Brain microvascular endothelial cell (primary cell): Measurements from ENCODE around the gene AZU1.
A peak's percentile ranks its signal among the peaks of the same experiment; 100 is the strongest.
"Not testable (repeated sequence)": the region's sequence is repeated elsewhere in the genome, so short reads cannot be mapped to it uniquely, and the experiment has no call there.

Experiments
- DNase-seq: peaks from one replicate; pipeline ENCODE4 v3.0.0-alpha.2; 2020
- H3K27ac ChIP-seq: fragments of 250-450 bp; sonication (Bioruptor Pico); 2 replicates; pipeline ENCODE4 v1.5.1; 2020; ENCODE audit warnings: mild to moderate bottlenecking, moderate library complexity
- H3K27me3 ChIP-seq: fragments of 250-450 bp; sonication (Bioruptor Pico); replicated peaks from 2 replicates; pipeline ENCODE4 v1.5.1; 2020; ENCODE audit warnings: mild to moderate bottlenecking
- H3K36me3 ChIP-seq: fragments of 250-450 bp; sonication (Bioruptor Pico); replicated peaks from 2 replicates; pipeline ENCODE4 v1.5.1; 2020; ENCODE audit warnings: mild to moderate bottlenecking
- H3K4me3 ChIP-seq: 2 replicates; pipeline ENCODE4 v1.5.1; 2011; ENCODE audit warnings: low read depth, mild to moderate bottlenecking, control low read depth, low read length, moderate library complexity
- CTCF ChIP-seq: IDR thresholded peaks from 2 replicates; pipeline ENCODE4 v1.5.1; 2011; ENCODE audit warnings: low read depth, mild to moderate bottlenecking, moderate library complexity, low read length, control low read depth, inconsistent platforms; ENCODE audit errors: missing control alignments
- in situ Hi-C: cut with HindIII; loops from 2 replicates; pipeline ENCODE4 v1.10.0; 2017; ENCODE audit warnings: low sequenced_read_pairs, low pct_ligation_motif_present

Gene AZU1

DNA sequence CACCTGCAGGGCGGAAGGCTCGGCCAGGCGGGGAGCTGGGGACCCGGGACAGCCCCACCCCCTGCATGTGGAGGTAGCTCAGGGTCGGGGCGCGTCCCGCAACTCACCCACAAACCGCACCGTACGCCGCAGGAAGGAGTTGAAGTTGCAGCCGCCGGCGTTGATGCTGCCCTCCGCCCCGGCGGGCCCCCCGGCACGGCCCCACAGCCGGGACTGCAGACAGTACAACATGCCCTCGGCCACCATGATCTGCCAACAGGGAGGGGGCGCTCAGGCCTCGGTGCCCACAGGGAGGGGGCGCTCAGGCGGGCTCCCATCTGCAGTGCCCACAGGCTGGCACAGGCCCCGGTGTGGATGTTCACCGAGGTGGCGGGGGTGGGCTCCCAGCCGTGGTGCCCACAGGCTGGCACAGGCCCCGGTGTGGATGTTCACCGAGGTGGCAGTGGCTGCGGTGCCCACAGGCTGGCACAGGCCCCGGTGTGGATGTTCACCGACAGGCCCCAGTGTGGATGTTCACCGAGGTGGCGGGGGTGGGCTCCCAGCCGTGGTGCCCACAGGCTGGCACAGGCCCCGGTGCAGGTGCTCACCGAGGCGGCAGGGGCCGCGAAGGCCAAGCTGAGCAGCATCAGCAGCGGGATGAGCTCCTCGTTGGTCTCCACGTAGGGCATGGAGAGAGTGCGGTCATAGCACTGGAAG is 12.4 kb upstream of the AZU1 start:
- in situ Hi-C loops: no loop called here
- TF ChIP-seq CTCF: no peak
- DNase-seq: no peak
- Histone ChIP-seq H3K4me3 (no peak overlapping the region), H3K36me3 (peaks cover 41% of the 10 kb centered on the region), H3K27me3 (no peaks in the 10 kb centered on the region), H3K27ac (no peak overlapping the region)

- DNase-seq: no peak
- H3K4me3 ChIP-seq: no peak overlapping the region
- no peak for TF ChIP-seq CTCF
- H3K27ac ChIP-seq: no peak overlapping the region
- H3K36me3 ChIP-seq: peaks cover 34% of the 10 kb centered on the region
- H3K27me3 ChIP-seq: no peaks in the 10 kb centered on the region
- in situ Hi-C loops: no loop called here
Observed at GRCh38 chr19:815775-816499, 11.7 kb upstream of the AZU1 start.

DNA sequence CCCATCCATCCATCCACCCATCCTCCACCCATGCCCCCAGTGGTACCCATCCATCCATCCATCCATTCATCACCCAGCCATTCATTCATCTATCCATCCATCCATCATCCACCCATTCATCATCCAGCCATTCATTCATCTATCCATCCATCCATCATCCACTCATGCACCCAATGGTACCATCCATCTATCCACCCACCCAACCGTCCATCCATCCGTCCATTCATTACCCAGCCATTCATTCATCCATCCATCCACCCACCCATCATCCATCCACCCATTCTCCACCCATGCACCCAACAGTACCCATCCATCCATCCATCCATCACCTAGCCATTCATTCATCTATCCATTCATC is 11.2 kb upstream of the AZU1 start:
- Histone ChIP-seq H3K4me3 (no peak overlapping the region), H3K27me3 (no peaks in the 10 kb centered on the region), H3K27ac (no peak overlapping the region), H3K36me3 (peaks cover 28% of the 10 kb centered on the region)
- DNase-seq: no peak
- in situ Hi-C loops: no loop called here
- no peak for TF ChIP-seq CTCF

- in situ Hi-C loops, H3K4me3 ChIP-seq, H3K27ac ChIP-seq, DNase-seq, H3K36me3 ChIP-seq, H3K27me3 ChIP-seq: not testable (repeated sequence)
Observed at GRCh38 chr19:820212-820611, 7.4 kb upstream of the AZU1 start.

- Histone ChIP-seq H3K4me3 (peak overlapping the region; percentile 17), H3K36me3 (no peaks in the 10 kb centered on the region), H3K27ac (no peak overlapping the region), H3K27me3 (peaks cover 2% of the 10 kb centered on the region)
- no peak for TF ChIP-seq CTCF
- no peak for DNase-seq
- in situ Hi-C loops: no loop called here
Observed at GRCh38 chr19:821231-821824, 6.3 kb upstream of the AZU1 start.

GRCh38 chr19:821825-822503 is 5.7 kb upstream of the AZU1 start, which contains the start of gene PLPPR3:
Gene PLPPR3, minus strand, starts transcription at chr19:821955. Its CDS starts 396 bp downstream, at chr19:821559.
- H3K27ac ChIP-seq: no peak within 1 kb of the TSS
- no peaks in the 10 kb centered on the region for H3K36me3 ChIP-seq
- H3K4me3 ChIP-seq: peak within 1 kb of the TSS; percentile 17
- in situ Hi-C loops: no loop called here
- DNase-seq: no peak
- TF ChIP-seq CTCF: no peak
- peaks cover 2% of the 10 kb centered on the region for H3K27me3 ChIP-seq
